ENCODE measurements around the gene PAX5. TPM values are rescaled to one million over a fixed set of nuclear protein-coding genes. Genes with fewer than 3 reads are reported as not detected.

Gene PAX5
- total and polyA plus RNA-seq, 2 of the 13 experiments (the other 11 are each of a cell fraction or from before 2014, with no cell fraction given) = not detected

DNA sequence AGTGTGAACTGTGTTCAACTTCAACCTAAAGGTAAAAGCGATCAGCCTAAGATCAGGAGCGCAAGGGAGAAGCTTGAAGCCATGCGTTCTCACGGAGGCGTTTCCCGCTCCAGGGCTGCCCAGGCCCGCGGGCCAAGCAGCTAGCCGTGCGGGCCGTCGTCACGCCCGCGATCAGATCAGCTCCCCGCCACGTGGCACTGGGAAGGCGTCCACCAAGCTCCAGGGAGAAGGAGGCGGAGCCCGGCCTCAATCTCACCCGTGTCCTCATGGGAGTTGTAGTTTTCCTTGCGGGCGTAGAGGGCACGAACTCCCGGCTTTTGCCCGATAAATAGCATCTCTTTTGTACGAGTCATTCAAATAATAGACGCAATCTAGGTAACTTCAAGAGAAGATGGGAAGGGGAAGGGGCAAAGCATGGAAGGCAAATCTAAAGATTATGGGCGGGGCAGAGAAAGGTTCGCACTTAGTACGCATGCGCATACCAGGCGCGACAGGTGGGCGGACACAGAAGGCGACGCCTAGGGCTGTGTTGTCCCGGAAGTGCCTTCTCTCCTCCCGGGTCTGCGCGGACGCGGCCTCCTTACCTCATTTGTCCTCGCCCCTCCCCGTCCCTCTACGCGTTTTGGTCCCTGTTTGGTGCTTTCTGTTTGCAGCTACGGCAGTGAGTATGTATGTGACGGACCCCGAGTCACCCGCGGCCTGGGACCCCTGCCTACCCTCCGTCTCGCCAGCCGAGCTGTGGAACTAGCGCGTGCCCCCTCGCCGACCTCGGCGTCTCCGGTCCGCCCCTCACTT, 45.5 kb upstream of the PAX5 start (continued):
- TF ChIP-seq SOX13 (IDR thresholded peaks at IDR 0.05) (no peak), SOX13 (CRISPR knock-in tag; conservative IDR thresholded peaks at IDR 0.05 in 1 of 2, IDR thresholded peaks at IDR 0.05 in 1 of 2) (peak in 1 of 2 experiments; percentile 42; a peak in 2 of 4 replicates), ZMYM4 (CRISPR knock-in tag; IDR thresholded peaks at IDR 0.05) (peak; percentile 88), ZNF337 (CRISPR knock-in tag; IDR thresholded peaks at IDR 0.05; ENCODE audit: borderline replicate concordance, low read depth) (peak; percentile 71; the same call in 1 of the 2 replicates), ZNF557 (CRISPR knock-in tag; IDR thresholded peaks at IDR 0.05) (peak; percentile 99), FOXA3 (CRISPR knock-in tag; IDR thresholded peaks at IDR 0.05) (peak; percentile 70), ZFY (CRISPR knock-in tag; IDR thresholded peaks at IDR 0.05) (peak; percentile 85), ZNF136 (CRISPR knock-in tag; IDR thresholded peaks at IDR 0.05; ENCODE audit: low read depth) (peak; percentile 99), RBAK (CRISPR knock-in tag; IDR thresholded peaks at IDR 0.05) (no peak), SNRNP70 (IDR thresholded peaks at IDR 0.05; ENCODE audit: low read depth, low read length) (no peak), TBX2 (CRISPR knock-in tag; IDR thresholded peaks at IDR 0.05; ENCODE audit: borderline replicate concordance) (peak; percentile 91), ZNF562 (CRISPR knock-in tag; IDR thresholded peaks at IDR 0.05; ENCODE audit: borderline replicate concordance) (peak; percentile 97), CC2D1A (CRISPR knock-in tag; IDR thresholded peaks at IDR 0.05) (peak; percentile 97; the same call in 1 of the 2 replicates), ZNF263 (CRISPR knock-in tag; IDR thresholded peaks at IDR 0.05) (peak; percentile 86), ZEB1 (IDR thresholded peaks at IDR 0.05; ENCODE audit: insufficient replicate concordance, low read depth) (peak; percentile 57), RELA (CRISPR knock-in tag; IDR thresholded peaks at IDR 0.05) (no peak), ZNF510 (CRISPR knock-in tag; IDR thresholded peaks at IDR 0.05; ENCODE audit: low read depth) (peak; percentile 98)
- TF ChIP-seq, protein P1, sequence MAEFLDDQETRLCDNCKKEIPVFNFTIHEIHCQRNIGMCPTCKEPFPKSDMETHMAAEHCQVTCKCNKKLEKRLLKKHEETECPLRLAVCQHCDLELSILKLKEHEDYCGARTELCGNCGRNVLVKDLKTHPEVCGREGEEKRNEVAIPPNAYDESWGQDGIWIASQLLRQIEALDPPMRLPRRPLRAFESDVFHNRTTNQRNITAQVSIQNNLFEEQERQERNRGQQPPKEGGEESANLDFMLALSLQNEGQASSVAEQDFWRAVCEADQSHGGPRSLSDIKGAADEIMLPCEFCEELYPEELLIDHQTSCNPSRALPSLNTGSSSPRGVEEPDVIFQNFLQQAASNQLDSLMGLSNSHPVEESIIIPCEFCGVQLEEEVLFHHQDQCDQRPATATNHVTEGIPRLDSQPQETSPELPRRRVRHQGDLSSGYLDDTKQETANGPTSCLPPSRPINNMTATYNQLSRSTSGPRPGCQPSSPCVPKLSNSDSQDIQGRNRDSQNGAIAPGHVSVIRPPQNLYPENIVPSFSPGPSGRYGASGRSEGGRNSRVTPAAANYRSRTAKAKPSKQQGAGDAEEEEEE (CRISPR knock-in tag; IDR thresholded peaks at IDR 0.05; ENCODE audit: borderline replicate concordance) = peak; percentile 78; the same call in 1 of the 2 replicates
- TF ChIP-seq, protein P2, sequence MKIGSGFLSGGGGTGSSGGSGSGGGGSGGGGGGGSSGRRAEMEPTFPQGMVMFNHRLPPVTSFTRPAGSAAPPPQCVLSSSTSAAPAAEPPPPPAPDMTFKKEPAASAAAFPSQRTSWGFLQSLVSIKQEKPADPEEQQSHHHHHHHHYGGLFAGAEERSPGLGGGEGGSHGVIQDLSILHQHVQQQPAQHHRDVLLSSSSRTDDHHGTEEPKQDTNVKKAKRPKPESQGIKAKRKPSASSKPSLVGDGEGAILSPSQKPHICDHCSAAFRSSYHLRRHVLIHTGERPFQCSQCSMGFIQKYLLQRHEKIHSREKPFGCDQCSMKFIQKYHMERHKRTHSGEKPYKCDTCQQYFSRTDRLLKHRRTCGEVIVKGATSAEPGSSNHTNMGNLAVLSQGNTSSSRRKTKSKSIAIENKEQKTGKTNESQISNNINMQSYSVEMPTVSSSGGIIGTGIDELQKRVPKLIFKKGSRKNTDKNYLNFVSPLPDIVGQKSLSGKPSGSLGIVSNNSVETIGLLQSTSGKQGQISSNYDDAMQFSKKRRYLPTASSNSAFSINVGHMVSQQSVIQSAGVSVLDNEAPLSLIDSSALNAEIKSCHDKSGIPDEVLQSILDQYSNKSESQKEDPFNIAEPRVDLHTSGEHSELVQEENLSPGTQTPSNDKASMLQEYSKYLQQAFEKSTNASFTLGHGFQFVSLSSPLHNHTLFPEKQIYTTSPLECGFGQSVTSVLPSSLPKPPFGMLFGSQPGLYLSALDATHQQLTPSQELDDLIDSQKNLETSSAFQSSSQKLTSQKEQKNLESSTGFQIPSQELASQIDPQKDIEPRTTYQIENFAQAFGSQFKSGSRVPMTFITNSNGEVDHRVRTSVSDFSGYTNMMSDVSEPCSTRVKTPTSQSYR (CRISPR knock-in tag; IDR thresholded peaks at IDR 0.05; ENCODE audit: borderline replicate concordance) = peak; percentile 79; the same call in 1 of the 2 replicates
- TF ChIP-seq, protein P3, sequence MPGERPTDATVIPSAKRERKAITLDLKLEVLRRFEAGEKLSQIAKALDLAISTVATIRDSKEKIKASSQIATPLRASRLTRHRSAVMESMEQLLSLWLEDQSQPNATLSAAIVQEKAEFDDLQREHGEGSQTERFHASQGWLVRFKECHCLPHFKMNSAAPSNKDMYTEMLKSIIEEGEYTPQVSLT (CRISPR knock-in tag; IDR thresholded peaks at IDR 0.05; ENCODE audit: borderline replicate concordance, low read depth) = peak; percentile 98; the same call in 1 of the 2 replicates
- TF ChIP-seq, protein P4, sequence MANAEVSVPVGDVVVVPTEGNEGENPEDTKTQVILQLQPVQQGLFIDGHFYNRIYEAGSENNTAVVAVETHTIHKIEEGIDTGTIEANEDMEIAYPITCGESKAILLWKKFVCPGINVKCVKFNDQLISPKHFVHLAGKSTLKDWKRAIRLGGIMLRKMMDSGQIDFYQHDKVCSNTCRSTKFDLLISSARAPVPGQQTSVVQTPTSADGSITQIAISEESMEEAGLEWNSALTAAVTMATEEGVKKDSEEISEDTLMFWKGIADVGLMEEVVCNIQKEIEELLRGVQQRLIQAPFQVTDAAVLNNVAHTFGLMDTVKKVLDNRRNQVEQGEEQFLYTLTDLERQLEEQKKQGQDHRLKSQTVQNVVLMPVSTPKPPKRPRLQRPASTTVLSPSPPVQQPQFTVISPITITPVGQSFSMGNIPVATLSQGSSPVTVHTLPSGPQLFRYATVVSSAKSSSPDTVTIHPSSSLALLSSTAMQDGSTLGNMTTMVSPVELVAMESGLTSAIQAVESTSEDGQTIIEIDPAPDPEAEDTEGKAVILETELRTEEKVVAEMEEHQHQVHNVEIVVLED (CRISPR knock-in tag; IDR thresholded peaks at IDR 0.05; ENCODE audit: borderline replicate concordance) = peak; percentile 82
- TF ChIP-seq, protein P5, sequence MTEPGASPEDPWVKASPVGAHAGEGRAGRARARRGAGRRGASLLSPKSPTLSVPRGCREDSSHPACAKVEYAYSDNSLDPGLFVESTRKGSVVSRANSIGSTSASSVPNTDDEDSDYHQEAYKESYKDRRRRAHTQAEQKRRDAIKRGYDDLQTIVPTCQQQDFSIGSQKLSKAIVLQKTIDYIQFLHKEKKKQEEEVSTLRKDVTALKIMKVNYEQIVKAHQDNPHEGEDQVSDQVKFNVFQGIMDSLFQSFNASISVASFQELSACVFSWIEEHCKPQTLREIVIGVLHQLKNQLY (CRISPR knock-in tag; IDR thresholded peaks at IDR 0.05) = peak; percentile 96

Measured in HepG2 (cell line).